GM18858 (cell line): ENCODE data around the gene ARHGEF17.
A peak's percentile ranks its signal among the peaks of the same experiment; 100 is the strongest.
"Not testable (repeated sequence)": the region's sequence is repeated elsewhere in the genome, so short reads cannot be mapped to it uniquely, and the experiment has no call there.

Source experiments
- ATAC-seq: cut with Tn5 transposase; IDR thresholded peaks from one replicate; pipeline ENCODE4 v1.9.1; 2021; ENCODE audit not compliant: unreplicated experiment

Gene ARHGEF17

DNA sequence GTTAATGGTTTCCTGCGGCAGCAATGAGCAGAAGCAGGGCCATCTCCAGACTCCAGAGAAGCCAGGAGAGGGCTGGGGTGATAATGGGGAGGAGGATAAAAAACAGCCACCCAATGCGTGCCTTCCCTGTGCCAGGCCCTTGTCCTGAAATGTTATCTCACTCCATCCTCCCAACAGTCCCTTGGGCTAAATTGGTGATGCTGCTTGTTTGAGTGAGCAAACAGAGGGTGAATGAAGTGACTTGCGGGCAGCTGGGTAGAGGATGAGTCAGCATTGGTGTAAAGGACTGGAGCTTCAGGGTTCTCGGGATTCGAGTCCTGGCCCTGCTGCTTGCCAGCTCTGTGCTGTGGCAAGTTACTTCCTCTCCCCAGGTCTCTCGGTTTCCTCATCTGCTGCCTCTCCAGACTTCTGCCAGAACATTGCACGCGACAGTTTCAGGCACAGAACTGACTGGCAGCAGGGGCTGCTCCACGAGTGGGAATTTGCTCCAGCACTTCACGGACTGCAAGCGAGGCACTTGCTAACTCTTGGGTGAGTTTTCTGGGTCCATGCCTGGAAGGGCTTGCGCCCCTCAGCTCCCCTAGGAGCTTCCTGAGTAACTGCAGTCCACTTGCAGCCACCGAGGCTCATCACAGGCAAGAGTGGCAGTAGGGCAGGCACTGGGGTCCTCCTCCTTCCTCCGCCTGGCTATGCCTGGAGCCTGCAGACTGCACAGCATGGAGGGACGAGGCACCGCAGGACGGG lies 36.0 kb upstream of the ARHGEF17 start, which contains the start of gene P2RY6:
TSS of gene P2RY6 (plus strand) at position 403 of the 744 bp plus-strand sequence. CDS start 24,181 bp downstream, outside the sequence.
- ATAC-seq = no peak

DNA sequence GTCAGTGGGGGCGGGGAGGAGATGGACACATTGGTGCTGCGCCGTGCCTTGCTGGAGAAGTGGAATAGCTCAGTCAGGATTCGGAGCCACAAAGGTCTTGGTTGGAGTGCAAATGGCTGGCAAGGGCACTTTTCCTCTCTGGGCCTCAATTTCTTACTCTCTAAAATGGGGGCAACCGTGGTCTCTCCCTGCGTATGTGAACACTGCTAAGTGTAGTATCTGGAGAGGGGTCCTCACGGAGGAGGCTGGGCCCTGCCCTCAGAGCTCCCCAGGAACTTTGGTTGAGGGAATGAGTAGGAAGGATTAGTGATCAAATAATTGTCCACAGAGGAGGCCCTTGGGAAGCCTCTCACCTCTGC lies 35.4 kb upstream of the ARHGEF17 start:
- ATAC-seq = no peak

DNA sequence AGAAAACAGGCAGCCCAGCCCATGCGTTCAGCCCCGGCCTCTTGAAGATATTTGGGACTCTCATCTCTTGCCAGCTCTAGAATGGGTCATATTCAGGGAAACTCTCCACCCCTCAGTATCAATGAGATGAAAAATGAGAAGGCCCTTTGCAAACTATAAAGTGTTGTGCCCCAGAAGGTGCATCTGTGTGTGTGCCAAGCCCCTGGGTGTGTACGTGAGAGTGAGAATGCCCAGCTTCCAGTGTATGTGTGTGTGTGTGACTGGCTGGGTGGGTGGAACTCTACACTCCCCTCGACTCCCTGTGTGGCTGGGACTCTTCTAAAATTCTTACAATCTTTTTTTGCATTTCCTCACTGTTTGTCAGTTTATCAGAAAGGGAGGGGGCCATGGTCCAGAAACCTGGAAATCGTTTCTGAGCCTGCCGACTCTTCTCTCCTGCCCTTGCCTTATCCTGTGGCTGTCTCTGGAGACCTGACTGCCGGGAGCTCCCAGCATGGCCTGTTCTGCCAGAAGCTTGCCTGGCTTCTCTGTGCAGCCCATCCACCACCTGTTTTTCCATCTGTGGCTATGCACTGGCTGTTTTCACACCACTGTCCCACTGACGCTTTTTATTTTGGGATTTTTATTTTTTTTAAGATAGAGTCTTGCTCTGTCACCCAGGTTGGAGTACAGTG lies 34.7 kb upstream of the ARHGEF17 start:
- no peak for ATAC-seq

DNA sequence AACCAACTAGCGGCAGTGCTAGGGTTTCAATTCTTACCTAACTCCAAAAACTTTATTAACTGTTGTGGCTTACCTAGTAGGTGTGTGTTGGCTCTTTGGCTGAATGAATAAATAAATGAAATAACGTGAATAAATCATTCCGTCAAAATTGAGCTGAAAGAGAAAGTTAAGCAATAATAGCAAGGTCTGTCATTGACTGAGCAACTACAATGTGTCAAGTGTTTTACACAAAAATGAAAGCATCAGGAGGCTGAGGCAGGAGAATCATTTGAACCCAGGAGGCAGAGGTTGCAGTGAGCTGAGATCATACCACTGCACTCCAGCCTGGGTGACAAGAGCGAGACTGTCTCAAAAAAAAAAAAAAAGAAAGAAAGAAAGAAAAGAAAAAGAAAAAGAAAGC lies 33.9 kb upstream of the ARHGEF17 start:
- ATAC-seq = not testable (repeated sequence)

DNA sequence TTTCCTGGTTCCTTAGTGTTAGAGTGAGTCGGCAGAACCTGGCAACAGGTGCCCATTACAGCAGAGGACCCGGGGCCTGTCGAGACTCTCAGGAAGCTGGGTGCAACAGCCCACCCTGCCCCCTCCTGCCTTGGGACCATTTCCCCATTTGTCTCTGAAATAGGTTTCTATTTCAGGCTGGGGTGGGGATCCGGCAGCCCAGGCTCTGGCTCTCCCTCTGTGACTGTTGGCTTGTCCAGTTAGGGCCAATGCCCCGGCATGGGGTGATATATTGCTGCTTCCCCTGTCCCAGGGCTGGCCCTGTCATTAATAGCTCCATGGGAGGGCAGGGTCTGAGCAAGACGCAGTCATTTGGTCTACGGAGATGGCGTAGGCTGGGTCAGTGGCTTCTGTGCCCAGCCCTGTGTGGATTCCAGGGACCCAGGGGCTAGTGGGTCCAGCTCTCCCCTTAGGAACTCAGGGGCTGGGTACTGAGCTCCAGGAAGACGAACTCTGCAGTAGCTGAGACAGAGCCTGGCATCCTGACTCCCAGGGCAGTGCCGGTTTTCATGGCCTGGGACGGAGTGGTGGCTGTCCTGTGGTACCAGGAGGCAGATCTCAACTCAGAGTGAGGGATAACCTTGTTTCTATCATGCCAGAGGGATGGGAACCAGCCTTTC lies 33.2 kb upstream of the ARHGEF17 start:
- no peak for ATAC-seq

DNA sequence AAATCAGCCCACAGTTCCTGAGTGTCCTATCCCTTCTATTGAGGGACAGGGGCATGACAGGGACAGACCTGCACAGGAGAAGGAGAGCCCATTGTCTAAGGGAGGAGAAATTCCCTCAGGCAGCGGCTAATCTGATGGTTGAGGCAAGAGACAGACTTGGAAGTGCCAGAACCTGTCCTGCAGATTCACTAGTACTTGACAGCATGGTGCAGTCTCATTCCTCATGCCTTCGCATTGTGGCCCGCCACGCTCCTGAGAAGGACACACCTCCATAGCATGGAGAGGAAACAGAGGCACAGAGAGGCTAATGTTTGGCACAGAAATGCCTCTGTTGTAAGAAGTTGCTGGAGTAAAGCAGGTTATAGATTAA lies 32.7 kb upstream of the ARHGEF17 start:
- ATAC-seq = no peak

DNA sequence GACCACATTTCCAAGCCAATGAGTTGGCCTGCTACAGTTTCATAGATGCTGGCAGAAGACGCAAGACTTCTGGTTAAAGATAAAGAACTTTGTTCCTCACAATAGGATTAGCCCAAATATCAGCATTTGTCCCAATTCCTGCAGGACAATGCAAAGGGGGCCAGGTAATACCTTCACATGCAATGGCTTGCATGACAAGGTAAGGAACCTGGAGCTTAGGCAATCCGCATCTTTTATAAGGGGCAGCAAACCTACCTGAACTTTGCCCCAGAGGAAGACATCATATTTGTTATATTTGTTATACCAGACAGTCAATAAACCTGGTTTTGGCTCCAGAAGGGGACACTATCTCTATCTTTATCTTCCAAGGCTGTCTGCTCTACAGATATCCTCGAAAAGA lies 30.6 kb upstream of the ARHGEF17 start:
- no peak for ATAC-seq

DNA sequence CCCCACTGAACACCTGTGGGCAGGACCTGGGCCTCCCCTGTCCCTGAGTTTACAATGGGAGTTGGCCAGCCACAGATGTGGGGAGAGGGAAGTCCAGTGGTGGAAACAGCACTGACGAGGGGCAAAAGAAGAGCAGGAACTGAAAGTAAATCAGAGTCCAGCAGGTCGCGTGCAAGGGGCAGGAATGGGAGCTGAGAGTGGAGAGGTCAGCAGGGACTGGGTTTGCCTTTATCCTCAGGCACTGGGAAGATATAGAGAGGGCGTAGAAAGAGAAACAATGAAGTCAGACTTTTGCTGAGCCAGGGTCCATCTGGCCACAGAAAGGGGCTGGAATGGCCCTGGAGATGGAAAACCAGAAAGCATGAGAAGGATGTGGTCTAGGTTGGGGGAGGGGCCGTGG lies 27.4 kb upstream of the ARHGEF17 start:
- no peak for ATAC-seq

DNA sequence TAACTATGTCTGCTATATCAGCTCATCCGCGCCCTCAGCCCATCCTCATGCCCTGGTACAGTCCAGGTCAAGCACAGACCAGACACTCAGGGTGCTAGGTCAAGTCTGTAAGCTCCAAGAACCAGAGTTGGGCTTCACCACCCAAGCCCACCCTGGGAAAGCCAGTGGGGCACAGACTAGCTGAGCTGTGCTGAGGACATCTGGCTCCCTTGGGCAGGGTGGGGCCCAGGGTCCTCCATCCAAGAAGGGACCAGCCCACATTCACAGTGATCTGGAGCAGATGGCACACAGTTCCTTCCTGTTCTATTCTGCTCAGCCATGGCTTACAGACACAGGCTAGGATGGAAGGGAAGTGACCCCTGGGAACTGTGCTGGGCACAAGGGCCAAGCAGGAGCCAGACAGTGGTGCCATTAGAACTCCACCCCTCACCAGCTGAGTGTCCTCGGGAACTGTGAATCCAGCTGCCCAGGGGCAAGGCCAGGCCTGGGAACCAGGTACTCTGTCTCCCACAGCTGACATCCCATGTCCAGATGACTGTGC lies 26.8 kb upstream of the ARHGEF17 start:
- no peak for ATAC-seq

DNA sequence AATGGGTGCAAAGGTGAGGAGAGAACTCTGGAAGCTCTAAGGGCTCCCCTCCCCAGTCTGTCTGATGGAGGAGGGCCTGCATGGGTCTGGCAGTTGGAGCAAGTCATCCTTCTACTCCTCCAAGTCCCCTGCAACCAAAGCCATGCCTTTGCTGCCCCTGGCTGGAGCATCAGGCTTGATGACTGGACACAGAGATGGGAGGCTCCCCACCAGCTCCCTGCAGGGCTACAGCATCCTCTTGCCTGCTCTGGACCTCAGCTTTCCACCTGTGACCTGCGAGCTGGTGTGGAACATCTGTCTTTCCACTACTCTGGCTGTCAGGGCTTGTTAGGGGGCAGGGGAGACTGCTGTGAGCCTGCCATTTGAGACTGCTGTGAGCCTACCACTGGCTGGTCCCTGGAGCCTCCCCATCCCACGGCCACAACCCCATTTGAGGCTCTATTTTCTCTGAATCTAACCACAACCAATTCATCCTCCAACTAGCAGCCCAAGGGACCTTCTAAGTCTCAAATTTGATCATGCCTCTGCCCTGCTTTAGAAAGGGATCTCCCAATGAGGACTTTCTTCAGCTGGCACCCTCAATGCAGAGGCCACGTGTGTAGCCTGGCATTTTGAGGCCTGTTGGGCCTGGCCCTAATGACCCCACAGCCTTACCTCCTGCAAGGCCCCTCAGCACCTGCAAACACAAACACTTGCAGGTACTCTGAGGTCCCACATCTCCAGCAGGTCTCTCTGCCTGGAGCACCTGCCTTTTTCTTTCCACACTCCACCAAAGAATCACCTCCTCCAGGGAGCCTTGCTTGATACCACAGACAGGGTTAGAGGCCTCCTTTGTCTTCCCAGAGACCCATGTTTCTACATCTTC lies 26.0 kb upstream of the ARHGEF17 start:
- no peak for ATAC-seq

DNA sequence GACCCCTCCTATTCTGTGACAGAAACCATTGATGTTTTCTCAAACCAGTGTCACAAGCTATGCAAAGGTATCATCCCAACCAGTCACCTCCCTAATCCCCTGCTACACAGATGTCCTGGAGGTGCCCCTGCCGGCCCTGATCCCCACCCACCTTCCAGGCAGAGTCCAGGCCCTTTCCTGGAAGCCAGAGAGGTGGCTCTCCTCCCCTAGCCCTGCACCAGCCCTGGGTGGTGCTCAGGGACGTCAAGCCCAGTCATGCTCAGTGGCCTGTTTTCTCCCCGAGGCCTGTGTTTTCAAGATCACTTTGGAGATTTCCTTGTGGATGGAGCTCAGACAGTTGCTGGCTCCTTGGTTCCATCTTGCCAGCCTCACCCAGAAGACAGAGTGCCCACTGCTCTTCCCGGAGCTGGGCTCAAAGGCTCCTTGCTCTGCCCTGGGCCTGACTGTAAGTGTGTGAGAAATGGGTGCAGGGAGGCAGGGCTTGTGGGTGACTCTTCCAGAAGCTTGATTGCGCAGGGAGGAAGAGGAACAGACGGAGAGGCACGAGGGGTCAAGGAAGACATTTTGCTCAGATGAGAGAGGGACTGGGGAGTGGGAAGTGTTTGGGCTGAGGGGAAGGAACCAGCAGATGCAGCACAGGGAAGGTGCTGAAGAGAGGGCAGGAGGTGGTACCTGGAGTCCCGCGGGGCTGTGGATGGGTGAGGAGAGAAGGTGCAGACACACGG lies 24.6 kb upstream of the ARHGEF17 start:
- no peak for ATAC-seq

DNA sequence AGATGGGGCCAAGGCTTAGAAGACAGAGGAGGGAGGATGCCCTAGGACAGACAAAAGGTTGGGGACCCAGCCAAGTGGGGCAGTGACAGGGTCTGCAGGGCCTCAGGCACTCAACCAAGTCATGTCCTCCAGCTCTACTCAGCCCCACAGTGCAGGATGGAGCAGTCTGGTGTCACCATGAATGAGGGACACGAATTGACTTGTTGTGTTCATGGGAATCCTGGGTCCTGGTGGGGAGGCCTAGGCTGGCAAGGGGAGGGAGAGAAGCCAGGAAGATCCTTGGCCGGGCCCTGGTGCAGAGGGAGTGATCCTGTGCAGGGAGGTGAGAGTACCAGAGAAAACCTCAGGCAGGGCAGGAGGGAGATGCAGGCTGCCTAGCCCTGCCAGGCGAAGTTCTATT lies 24.0 kb upstream of the ARHGEF17 start:
- ATAC-seq = no peak

DNA sequence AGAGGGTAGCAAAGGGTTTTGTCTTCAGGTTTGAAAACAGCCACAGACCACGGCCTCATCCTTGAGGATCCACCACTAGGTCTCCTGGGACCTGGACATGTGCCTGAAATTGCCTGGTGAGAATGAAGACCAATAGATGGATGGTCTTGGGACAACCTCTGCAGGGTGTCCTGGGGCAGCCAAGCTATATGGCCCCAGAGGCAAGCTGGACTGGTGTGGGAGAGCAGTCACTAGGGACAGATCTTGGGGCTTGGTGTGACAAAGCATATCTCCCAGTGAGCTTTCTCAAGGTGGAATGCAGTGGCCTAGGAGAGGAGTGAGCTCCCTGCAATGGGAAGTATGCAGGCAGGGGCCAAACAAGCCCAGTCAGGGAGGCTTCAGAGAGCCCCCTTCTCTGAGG lies 22.4 kb upstream of the ARHGEF17 start:
- no peak for ATAC-seq

DNA sequence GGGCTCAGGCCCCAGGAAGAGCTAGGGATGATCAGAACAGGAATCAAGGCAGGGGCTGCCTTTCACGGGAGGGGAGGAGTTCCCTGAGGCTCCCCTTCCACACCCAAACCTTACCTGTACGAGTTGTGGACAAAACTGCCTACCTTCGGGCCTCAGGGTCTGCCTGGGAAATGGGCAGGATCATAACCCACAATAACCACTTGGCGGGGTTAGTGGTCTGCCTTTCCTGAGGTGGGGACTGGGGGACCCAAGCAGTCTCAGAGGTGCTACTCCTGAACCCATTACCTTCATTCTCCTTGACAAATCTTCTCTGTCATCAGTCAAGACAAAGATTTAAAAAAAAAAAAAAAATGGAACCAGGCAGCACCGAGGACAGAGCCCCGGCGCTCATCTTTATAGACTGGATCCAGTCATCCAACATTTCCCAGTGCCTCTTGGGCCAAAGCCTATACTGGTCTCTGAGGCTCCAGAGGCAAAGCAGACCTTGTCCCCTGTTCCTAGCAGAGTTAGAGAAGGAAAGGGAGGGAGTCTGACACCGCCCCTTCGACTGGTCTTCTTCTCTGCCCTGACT lies 21.8 kb upstream of the ARHGEF17 start:
- ATAC-seq = no peak

DNA sequence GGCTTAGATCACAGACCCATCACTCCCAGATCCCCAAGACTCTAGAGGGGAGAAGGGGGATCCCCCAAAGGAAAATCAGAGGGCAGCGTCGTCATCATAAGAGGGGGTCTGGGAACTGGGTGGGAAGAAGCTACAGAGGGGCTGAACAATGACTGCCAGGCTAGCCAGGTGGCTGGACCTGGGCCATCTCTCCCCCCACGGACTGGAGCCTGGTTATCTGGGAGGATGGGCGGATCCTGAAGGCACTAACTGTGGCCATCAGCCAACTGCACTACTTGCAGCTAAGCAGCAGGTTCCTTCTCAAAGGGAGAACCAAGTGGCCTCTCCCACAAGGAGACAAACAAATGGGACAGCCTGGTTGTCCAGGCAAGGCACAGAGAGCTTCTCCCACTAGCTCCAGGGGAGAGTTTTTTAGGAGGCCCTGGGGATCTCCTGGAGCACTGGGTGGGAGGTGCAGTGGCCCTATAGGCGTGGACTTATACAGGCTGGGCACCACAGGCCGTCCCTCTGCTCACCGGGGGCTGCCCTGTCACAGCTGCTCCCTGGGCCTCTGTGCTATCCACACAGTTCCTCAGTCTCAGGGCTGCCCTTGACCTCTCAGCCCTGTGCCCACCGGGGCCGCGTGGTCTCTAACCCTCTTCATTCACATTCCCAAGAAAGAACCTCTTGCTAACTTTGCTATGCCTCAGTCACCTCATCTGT lies 20.5 kb upstream of the ARHGEF17 start:
- no peak for ATAC-seq

DNA sequence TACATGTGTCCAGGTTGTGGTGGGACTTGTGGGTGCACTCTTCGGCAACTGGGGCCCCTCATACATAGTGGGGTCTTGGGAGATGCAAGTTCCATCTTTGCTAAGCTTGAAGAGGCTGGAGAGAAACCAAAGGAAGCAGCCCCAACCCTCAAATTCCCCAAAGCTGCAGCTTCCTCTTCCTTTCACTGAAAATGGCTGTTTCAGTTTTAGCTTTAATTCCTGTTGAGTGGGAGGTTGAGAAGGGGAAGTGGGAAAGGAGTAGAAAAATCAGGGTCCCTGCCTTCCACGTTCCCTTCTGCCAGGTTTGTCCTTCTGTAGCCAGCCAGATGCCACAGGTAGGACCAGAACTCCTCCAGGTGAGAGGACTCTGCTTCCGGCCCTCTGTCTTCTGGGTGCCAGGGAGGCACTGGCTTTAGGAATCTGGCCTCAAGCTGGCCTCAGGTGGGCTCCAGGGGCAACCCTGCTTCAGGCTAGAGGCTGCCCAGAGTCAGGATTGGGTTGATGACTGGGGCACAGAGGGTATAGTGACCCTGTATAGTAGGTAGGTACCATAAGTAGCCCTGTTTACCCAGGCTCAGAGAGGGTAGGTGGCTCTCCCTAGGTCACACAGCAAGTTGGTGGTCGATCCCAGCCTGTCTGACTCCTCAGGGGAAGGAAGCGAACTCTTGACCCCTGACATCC lies 19.7 kb upstream of the ARHGEF17 start:
- ATAC-seq = no peak

DNA sequence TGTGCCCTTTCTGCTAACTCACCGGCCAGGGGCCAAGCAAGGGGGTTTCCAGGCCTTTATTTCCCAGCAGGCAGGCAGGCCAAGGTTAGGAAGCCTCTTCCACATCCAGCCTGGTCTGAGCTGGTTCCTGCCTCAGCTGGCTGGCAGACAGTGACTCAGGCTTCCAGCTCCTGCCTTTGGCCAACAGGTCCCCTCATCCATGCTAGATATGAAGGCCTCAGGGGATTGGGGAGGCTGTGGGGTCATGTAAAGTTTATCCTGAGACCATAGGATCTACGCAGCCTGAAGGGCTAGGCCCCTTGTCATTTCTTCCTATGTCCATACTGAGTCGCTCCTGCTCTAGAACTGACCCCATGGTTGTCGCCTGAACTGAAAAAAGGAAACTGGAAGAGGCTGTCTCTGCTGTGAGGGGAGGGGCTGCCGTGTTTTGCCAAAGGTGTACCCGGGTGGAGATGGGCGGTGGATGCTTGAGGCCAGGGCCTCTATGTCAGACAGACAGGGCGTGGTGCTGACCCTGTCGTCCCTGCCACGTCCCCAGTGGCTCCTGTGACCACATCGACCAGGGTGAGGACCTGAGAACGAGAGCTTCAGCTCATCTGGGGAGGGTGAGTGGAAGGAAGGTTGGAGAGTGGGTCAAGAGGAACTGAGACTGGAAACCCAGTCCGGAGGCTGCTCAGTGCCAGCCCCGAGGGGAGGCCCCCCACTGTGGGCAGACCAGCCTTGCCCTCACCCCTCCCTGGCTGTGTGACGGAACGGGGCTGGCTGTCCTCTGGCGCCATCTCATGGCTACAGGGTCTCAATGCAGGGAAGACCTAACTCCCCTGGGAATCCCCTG lies 19.0 kb upstream of the ARHGEF17 start:
- ATAC-seq = peak; percentile 69

DNA sequence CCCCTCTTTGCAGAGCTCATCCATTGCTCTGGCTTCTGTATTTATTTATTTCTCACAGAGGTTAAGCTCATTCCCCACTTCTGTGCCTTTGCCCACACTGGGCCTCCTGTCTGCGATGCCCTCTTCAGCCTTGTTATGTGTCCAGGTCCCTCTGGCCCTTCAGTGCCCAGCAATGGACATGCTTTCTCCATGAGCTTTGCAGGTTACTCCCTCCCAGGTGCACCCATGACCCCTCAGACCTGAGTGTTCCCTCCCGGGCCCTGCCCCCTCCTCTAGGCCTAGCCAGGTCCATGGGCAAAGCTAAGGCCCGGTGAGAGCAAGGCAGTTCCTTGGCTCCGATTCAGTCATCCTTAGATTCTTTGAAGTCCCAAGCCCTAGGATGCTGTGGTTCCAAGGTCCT lies 17.5 kb upstream of the ARHGEF17 start:
- ATAC-seq = no peak
